MM.1S (cell line): ENCODE results near the gene NAALADL2.

Experiments used
- DNase-seq: peaks from one replicate; pipeline ENCODE4 v3.0.0-alpha.2; 2015
- H2AFZ ChIP-seq: fragments of 300-600 bp; sonication (generic); 2 replicates; pipeline ENCODE4 v1.6.0; 2016; ENCODE audit warnings: antibody characterized with exemption, low read length
- H3F3A ChIP-seq: fragments of 300-600 bp; sonication (generic); 2 replicates; pipeline ENCODE4 v1.6.1; 2016; ENCODE audit warnings: mild to moderate bottlenecking, antibody characterized with exemption, low read length, moderate library complexity, mixed read lengths; ENCODE audit not compliant: insufficient read depth
- H3K27ac ChIP-seq: fragments of 300-600 bp; sonication (generic); 2 replicates; pipeline ENCODE4 v1.5.1; 2016; ENCODE audit warnings: mild to moderate bottlenecking, low read length
- H3K27me3 ChIP-seq: fragments of 300-600 bp; sonication (generic); replicated peaks from 2 replicates; pipeline ENCODE4 v1.6.0; 2016; ENCODE audit warnings: low read length; ENCODE audit not compliant: insufficient read depth
- H3K36me3 ChIP-seq: fragments of 300-600 bp; sonication (generic); replicated peaks from 2 replicates; pipeline ENCODE4 v1.6.1; 2016; ENCODE audit warnings: mild to moderate bottlenecking, low read length, mixed read lengths; ENCODE audit not compliant: insufficient read depth
- H3K4me1 ChIP-seq: fragments of 300-600 bp; sonication (generic); 2 replicates; pipeline ENCODE4 v1.6.1; 2016; ENCODE audit warnings: low read length, mixed read lengths
- H3K4me2 ChIP-seq: fragments of 300-600 bp; sonication (generic); 2 replicates; pipeline ENCODE4 v1.6.0; 2016; ENCODE audit warnings: low read depth, low read length
- H3K4me3 ChIP-seq: fragments of 300-600 bp; sonication (generic); 2 replicates; pipeline ENCODE4 v1.5.1; 2016; ENCODE audit warnings: low read length, mixed read lengths
- H3K79me2 ChIP-seq: fragments of 300-600 bp; sonication (generic); 2 replicates; pipeline ENCODE4 v1.6.1; 2016; ENCODE audit warnings: mixed run types, low read length, mixed read lengths
- H3K9ac ChIP-seq: fragments of 300-600 bp; sonication (generic); 2 replicates; pipeline ENCODE4 v1.6.1; 2016; ENCODE audit warnings: low read length, mixed read lengths
- H3K9me2 ChIP-seq: fragments of 300-600 bp; sonication (generic); replicated peaks from 2 replicates; pipeline ENCODE4 v1.6.1; 2016; ENCODE audit warnings: mild to moderate bottlenecking, low read length, mixed read lengths; ENCODE audit not compliant: insufficient read depth
- H3K9me3 ChIP-seq: fragments of 300-600 bp; sonication (generic); replicated peaks from 2 replicates; pipeline ENCODE4 v1.6.1; 2016; ENCODE audit warnings: mild to moderate bottlenecking, low read length, mixed read lengths; ENCODE audit not compliant: insufficient read depth
- H4K20me1 ChIP-seq: fragments of 300-600 bp; sonication (generic); 2 replicates; pipeline ENCODE4 v1.6.1; 2016; ENCODE audit warnings: mild to moderate bottlenecking, low read length, moderate library complexity, mixed read lengths; ENCODE audit not compliant: insufficient read depth
- EZH2 ChIP-seq: fragments of 300-600 bp; sonication (generic); optimal IDR thresholded peaks from 2 replicates; pipeline ENCODE3; 2017; ENCODE audit warnings: low read depth, mild to moderate bottlenecking, antibody characterized with exemption, low read length, mixed read lengths
- EZH2phosphoT487 ChIP-seq: fragments of 300-600 bp; sonication (generic); IDR thresholded peaks from 2 replicates; pipeline ENCODE4 v1.6.1; 2018; ENCODE audit warnings: antibody characterized with exemption, low read length
- TF ChIP-seq, protein P1 (sequence below): fragments of 300-600 bp; sonication (generic); IDR thresholded peaks from 2 replicates; pipeline ENCODE4 v1.5.1; 2016; ENCODE audit warnings: antibody characterized with exemption, low read length, mixed read lengths

NAALADL2 gene

DNA sequence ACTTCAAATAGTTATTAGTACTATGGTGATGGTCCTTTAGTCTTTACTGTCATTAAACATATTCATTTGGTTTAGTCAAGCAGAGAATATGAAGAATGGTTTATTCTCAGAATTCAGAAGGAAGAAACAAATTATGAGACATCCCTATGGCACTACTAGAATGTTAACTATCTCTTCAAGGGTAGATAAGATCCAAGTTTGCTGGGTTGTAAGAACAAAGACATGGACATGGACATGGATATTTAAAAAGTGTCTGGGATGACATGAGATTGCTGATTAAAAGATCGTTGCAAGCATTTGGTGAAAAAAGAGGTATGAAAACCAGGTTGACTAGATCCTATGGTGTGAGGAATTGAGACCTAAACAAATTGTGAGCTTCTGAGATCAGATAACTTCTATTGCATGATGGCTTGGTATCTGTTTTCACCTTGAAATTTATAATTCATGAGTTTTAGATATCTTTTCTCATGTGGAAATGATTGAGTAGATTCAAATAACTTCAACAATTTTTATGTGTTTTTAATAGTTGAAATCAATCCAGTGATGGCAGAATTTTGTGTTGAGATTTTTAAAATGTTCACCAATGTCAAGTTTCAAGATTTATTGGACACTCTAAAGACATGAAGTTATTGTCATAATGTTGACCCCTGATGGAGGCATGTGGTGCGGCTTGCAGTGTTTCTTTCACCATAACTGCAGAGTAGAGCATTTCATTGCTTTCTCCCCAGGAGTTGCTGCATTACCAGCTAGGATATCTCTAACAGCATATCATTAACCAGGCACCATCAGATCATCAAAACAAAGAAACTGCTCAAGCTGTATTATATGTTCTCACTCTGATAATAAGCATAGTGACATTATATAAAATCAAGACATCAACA lies 72.6 kb downstream of the NAALADL2 start:
- no peaks in the 10 kb centered on the region for H3K9me2 ChIP-seq
- H3F3A ChIP-seq: no peaks in the 10 kb centered on the region
- no peak overlapping the region for H2AFZ ChIP-seq
- H3K4me2 ChIP-seq: no peak overlapping the region
- no peaks in the 10 kb centered on the region for H3K27me3 ChIP-seq
- no peak overlapping the region for H3K27ac ChIP-seq
- H4K20me1 ChIP-seq: no peaks in the 10 kb centered on the region
- H3K36me3 ChIP-seq: no peaks in the 10 kb centered on the region
- H3K4me3 ChIP-seq: no peak overlapping the region
- no peaks in the 10 kb centered on the region for H3K9me3 ChIP-seq
- no peak overlapping the region for H3K9ac ChIP-seq
- H3K4me1 ChIP-seq: peaks cover 3% of the 10 kb centered on the region; the same call in 1 of the 2 replicates
- TF ChIP-seq EZH2phosphoT487 (no peak), EZH2 (no peak)
- TF ChIP-seq, protein P1, sequence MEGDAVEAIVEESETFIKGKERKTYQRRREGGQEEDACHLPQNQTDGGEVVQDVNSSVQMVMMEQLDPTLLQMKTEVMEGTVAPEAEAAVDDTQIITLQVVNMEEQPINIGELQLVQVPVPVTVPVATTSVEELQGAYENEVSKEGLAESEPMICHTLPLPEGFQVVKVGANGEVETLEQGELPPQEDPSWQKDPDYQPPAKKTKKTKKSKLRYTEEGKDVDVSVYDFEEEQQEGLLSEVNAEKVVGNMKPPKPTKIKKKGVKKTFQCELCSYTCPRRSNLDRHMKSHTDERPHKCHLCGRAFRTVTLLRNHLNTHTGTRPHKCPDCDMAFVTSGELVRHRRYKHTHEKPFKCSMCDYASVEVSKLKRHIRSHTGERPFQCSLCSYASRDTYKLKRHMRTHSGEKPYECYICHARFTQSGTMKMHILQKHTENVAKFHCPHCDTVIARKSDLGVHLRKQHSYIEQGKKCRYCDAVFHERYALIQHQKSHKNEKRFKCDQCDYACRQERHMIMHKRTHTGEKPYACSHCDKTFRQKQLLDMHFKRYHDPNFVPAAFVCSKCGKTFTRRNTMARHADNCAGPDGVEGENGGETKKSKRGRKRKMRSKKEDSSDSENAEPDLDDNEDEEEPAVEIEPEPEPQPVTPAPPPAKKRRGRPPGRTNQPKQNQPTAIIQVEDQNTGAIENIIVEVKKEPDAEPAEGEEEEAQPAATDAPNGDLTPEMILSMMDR: no peak
- DNase-seq: no peak
- no peaks in the 10 kb centered on the region for H3K79me2 ChIP-seq

DNA sequence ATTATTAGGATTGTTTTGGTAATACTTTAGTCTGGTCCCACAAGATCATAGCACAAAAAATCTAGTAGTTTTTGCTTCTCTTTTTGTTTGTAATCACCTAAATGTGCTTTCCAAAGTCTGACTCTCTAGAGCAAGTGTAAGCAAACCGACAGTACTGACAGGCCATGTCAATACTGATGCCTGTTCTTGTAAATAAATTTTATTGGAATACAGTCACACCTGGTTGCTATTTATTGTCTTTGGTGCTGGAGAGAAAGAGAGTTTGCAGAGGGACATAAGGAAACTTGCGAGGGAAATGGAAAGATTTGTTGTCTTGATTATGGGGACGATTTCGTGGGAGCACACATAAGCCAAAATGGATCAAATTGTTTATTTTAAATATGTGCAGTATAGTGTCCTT lies 77.5 kb downstream of the NAALADL2 start:
- peaks cover 16% of the 10 kb centered on the region for H3K4me1 ChIP-seq
- no peaks in the 10 kb centered on the region for H3K9me3 ChIP-seq
- DNase-seq: no peak
- H3K79me2 ChIP-seq: no peaks in the 10 kb centered on the region
- H3F3A ChIP-seq: no peaks in the 10 kb centered on the region
- no peaks in the 10 kb centered on the region for H3K9me2 ChIP-seq
- H3K4me2 ChIP-seq: no peak overlapping the region
- no peaks in the 10 kb centered on the region for H3K36me3 ChIP-seq
- no peak overlapping the region for H2AFZ ChIP-seq
- TF ChIP-seq EZH2 (no peak), EZH2phosphoT487 (no peak)
- TF ChIP-seq, protein P1: no peak
- no peaks in the 10 kb centered on the region for H3K27me3 ChIP-seq
- no peaks in the 10 kb centered on the region for H4K20me1 ChIP-seq
- H3K9ac ChIP-seq: no peak overlapping the region
- no peak overlapping the region for H3K4me3 ChIP-seq
- no peak overlapping the region for H3K27ac ChIP-seq

DNA sequence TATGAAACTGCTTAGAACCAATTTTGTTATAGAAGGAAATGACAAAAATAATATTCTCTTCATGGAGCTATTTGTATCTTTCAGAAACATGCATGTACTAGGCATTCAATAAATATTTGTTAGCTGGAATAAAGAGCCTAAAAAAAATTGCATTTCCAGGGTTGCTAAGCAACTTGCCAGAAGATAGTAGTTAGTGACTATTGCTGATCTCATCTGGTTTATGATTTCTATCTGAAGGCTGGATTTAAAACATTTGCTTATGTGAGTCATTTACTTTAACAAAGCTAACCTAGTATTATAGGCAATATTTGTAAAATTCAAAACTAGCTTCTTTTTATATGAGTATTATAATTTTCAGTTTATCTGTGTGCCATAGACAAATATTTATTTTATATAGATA lies 78.3 kb downstream of the NAALADL2 start:
- no peaks in the 10 kb centered on the region for H3K36me3 ChIP-seq
- H3K27ac ChIP-seq: peak overlapping the region; percentile 16; the same call in 1 of the 2 replicates
- peak; percentile 25 for DNase-seq
- TF ChIP-seq EZH2phosphoT487 (no peak), EZH2 (no peak)
- TF ChIP-seq, protein P1: no peak
- H3K79me2 ChIP-seq: no peaks in the 10 kb centered on the region
- no peaks in the 10 kb centered on the region for H4K20me1 ChIP-seq
- no peak overlapping the region for H3K4me3 ChIP-seq
- peaks cover 16% of the 10 kb centered on the region for H3K4me1 ChIP-seq
- H3K9me2 ChIP-seq: no peaks in the 10 kb centered on the region
- H3K4me2 ChIP-seq: peak overlapping the region; percentile 27; the same call in 1 of the 2 replicates
- no peak overlapping the region for H2AFZ ChIP-seq
- no peaks in the 10 kb centered on the region for H3F3A ChIP-seq
- H3K27me3 ChIP-seq: no peaks in the 10 kb centered on the region
- H3K9ac ChIP-seq: no peak overlapping the region
- no peaks in the 10 kb centered on the region for H3K9me3 ChIP-seq
